ENCODE data around the gene LSAMP.
"Not testable (repeated sequence)": the region's sequence is repeated elsewhere in the genome, so short reads cannot be mapped to it uniquely, and the experiment has no call there.

The LSAMP gene

GRCh38 chr3:116097226-116097625, 348.1 kb downstream of the LSAMP start:
- TF ChIP-seq TAF1 (IDR thresholded peaks at IDR 0.05; ENCODE audit: low read depth, low read length) (no peak), SPI1 (IDR thresholded peaks at IDR 0.05; ENCODE audit: low read depth, low read length) (no peak), PAX5 (IDR thresholded peaks at IDR 0.05; ENCODE audit: insufficient read depth, low read length, severe bottlenecking) (no peak), POLR2AphosphoS5 (IDR thresholded peaks at IDR 0.05; ENCODE audit: low read depth, low read length) (no peak), POLR2A (IDR thresholded peaks at IDR 0.05; ENCODE audit: low read depth, low read length) (no peak), POU2F2 (IDR thresholded peaks at IDR 0.05; ENCODE audit: low read depth, low read length) (no peak)
- FAIRE-seq: no peak
- DNase-seq (ENCODE audit: insufficient read length, low spot score): no peak

GRCh38 chr3:116096631-116097030, 348.7 kb downstream of the LSAMP start:
- FAIRE-seq (no peak), DNase-seq (ENCODE audit: insufficient read length, low spot score) (no peak)
- TF ChIP-seq TAF1 (IDR thresholded peaks at IDR 0.05; ENCODE audit: low read depth, low read length) (no peak), SPI1 (IDR thresholded peaks at IDR 0.05; ENCODE audit: low read depth, low read length) (no peak), POLR2A (IDR thresholded peaks at IDR 0.05; ENCODE audit: low read depth, low read length) (no peak), POLR2AphosphoS5 (IDR thresholded peaks at IDR 0.05; ENCODE audit: low read depth, low read length) (no peak), PAX5 (IDR thresholded peaks at IDR 0.05; ENCODE audit: insufficient read depth, low read length, severe bottlenecking) (no peak), POU2F2 (IDR thresholded peaks at IDR 0.05; ENCODE audit: low read depth, low read length) (no peak)

GRCh38 chr3:116093374-116093773, 351.9 kb downstream of the LSAMP start:
- TF ChIP-seq POLR2A (IDR thresholded peaks at IDR 0.05; ENCODE audit: low read depth, low read length) (no peak), SPI1 (IDR thresholded peaks at IDR 0.05; ENCODE audit: low read depth, low read length) (no peak), TAF1 (IDR thresholded peaks at IDR 0.05; ENCODE audit: low read depth, low read length) (no peak), POLR2AphosphoS5 (IDR thresholded peaks at IDR 0.05; ENCODE audit: low read depth, low read length) (no peak), PAX5 (IDR thresholded peaks at IDR 0.05; ENCODE audit: insufficient read depth, low read length, severe bottlenecking) (no peak), POU2F2 (IDR thresholded peaks at IDR 0.05; ENCODE audit: low read depth, low read length) (no peak)
- DNase-seq (ENCODE audit: insufficient read length, low spot score): no peak
- FAIRE-seq: no peak

DNA sequence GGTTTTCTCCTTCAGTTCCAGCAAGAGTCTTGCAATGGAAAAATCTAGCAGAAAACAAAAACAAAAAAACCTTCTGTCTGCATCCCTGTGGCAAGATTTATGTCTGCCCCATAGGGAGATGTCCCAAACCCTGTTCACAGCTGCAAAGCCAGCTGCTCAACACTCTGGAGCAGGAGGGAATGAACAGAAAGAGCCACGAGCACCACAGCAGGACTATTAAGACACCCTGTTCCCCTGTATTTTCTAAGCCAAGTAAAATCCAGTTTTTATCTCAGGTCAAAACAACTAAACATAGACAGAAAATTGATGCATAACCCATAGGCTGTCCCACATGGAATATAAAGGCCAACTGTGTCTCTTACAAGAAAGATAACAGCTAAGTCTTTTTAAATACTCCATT, 357.9 kb downstream of the LSAMP start:
- DNase-seq (ENCODE audit: insufficient read length, low spot score): no peak
- no peak for TF ChIP-seq TAF1 (IDR thresholded peaks at IDR 0.05; ENCODE audit: low read depth, low read length)
- no peak for TF ChIP-seq POLR2A (IDR thresholded peaks at IDR 0.05; ENCODE audit: low read depth, low read length)
- no peak for TF ChIP-seq POLR2AphosphoS5 (IDR thresholded peaks at IDR 0.05; ENCODE audit: low read depth, low read length)
- no peak for TF ChIP-seq SPI1 (IDR thresholded peaks at IDR 0.05; ENCODE audit: low read depth, low read length)
- no peak for TF ChIP-seq POU2F2 (IDR thresholded peaks at IDR 0.05; ENCODE audit: low read depth, low read length)
- no peak for TF ChIP-seq PAX5 (IDR thresholded peaks at IDR 0.05; ENCODE audit: insufficient read depth, low read length, severe bottlenecking)
- no peak for FAIRE-seq

GRCh38 chr3:116084999-116085791, 360.1 kb downstream of the LSAMP start:
- FAIRE-seq: no peak
- TF ChIP-seq POLR2A (IDR thresholded peaks at IDR 0.05; ENCODE audit: low read depth, low read length): no peak
- no peak for TF ChIP-seq SPI1 (IDR thresholded peaks at IDR 0.05; ENCODE audit: low read depth, low read length)
- TF ChIP-seq POLR2AphosphoS5 (IDR thresholded peaks at IDR 0.05; ENCODE audit: low read depth, low read length): no peak
- no peak for TF ChIP-seq PAX5 (IDR thresholded peaks at IDR 0.05; ENCODE audit: insufficient read depth, low read length, severe bottlenecking)
- no peak for TF ChIP-seq POU2F2 (IDR thresholded peaks at IDR 0.05; ENCODE audit: low read depth, low read length)
- TF ChIP-seq TAF1 (IDR thresholded peaks at IDR 0.05; ENCODE audit: low read depth, low read length): no peak
- no peak for DNase-seq (ENCODE audit: insufficient read length, low spot score)

DNA sequence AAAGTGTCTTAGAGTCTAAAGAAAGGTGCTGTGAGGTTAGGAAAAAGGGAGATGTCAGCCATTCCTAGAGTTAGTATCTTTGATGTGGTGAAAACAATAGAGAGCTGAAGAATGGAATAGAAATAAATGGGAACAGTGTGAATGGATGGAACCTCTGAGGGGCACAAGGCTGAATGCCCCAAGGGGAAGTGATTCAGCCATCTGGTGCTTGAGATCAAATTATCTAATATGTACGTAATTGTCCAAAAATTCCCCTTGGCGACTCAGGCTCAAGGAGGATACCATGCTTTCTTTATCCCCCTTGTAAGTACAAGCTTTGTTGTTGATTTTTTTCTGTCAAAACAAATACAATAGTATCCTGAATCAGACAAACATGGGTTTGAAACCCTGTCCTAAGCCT, 361.6 kb downstream of the LSAMP start:
- TF ChIP-seq POLR2AphosphoS5 (IDR thresholded peaks at IDR 0.05; ENCODE audit: low read depth, low read length): no peak
- no peak for TF ChIP-seq PAX5 (IDR thresholded peaks at IDR 0.05; ENCODE audit: insufficient read depth, low read length, severe bottlenecking)
- TF ChIP-seq TAF1 (IDR thresholded peaks at IDR 0.05; ENCODE audit: low read depth, low read length): no peak
- no peak for TF ChIP-seq SPI1 (IDR thresholded peaks at IDR 0.05; ENCODE audit: low read depth, low read length)
- FAIRE-seq (no peak), DNase-seq (ENCODE audit: insufficient read length, low spot score) (no peak)

DNA sequence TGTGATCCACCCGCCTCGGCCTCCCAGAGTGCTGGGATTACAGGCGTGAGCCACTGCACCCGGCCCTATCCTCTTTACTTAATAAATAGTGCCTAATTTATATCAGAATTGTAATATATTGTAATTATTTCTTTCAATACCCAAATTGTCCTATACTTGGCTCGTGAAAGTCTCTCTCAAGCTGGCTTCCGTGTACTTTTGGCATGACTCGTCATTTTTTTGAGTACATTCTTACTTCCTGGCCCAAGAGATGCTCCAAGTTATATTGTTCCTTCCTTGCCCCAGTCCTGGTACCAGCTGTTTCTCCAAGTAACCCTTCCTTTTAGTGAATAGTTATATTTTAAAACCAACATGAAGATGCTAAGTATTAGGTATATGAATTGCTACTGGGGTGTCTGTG, 366.7 kb downstream of the LSAMP start:
- FAIRE-seq (no peak), DNase-seq (ENCODE audit: insufficient read length, low spot score) (no peak)
- TF ChIP-seq POU2F2 (IDR thresholded peaks at IDR 0.05; ENCODE audit: low read depth, low read length) (no peak), POLR2AphosphoS5 (IDR thresholded peaks at IDR 0.05; ENCODE audit: low read depth, low read length) (no peak), SPI1 (IDR thresholded peaks at IDR 0.05; ENCODE audit: low read depth, low read length) (no peak), PAX5 (IDR thresholded peaks at IDR 0.05; ENCODE audit: insufficient read depth, low read length, severe bottlenecking) (no peak), POLR2A (IDR thresholded peaks at IDR 0.05; ENCODE audit: low read depth, low read length) (no peak)

- no peak for FAIRE-seq
- TF ChIP-seq POLR2AphosphoS5 (IDR thresholded peaks at IDR 0.05; ENCODE audit: low read depth, low read length) (no peak), PAX5 (IDR thresholded peaks at IDR 0.05; ENCODE audit: insufficient read depth, low read length, severe bottlenecking) (no peak), POLR2A (IDR thresholded peaks at IDR 0.05; ENCODE audit: low read depth, low read length) (no peak), TAF1 (IDR thresholded peaks at IDR 0.05; ENCODE audit: low read depth, low read length) (no peak), SPI1 (IDR thresholded peaks at IDR 0.05; ENCODE audit: low read depth, low read length) (no peak), POU2F2 (IDR thresholded peaks at IDR 0.05; ENCODE audit: low read depth, low read length) (no peak)
Observed at GRCh38 chr3:116077557-116077956, 367.7 kb downstream of the LSAMP start.

DNA sequence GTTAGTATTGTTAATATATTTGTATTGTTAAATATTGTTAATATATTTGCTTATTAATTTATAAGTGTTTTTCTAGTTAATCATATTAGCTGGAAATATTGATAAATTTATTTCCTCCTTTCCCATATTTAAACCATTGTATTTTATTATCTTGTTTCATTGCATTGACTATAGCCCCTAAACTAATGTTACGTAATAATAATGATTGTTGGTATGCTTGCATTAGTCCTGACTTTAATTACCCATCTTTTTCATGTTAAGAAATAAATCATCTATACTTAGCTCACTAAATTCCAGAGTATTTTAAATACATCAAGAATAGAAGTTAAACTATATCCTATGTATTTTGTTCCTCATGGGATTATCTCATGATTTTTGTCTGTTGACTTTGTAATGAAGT, 368.2 kb downstream of the LSAMP start:
- DNase-seq (ENCODE audit: insufficient read length, low spot score) (no peak), FAIRE-seq (no peak)
- no peak for TF ChIP-seq POU2F2 (IDR thresholded peaks at IDR 0.05; ENCODE audit: low read depth, low read length)
- no peak for TF ChIP-seq SPI1 (IDR thresholded peaks at IDR 0.05; ENCODE audit: low read depth, low read length)
- no peak for TF ChIP-seq PAX5 (IDR thresholded peaks at IDR 0.05; ENCODE audit: insufficient read depth, low read length, severe bottlenecking)
- TF ChIP-seq POLR2AphosphoS5 (IDR thresholded peaks at IDR 0.05; ENCODE audit: low read depth, low read length): no peak
- no peak for TF ChIP-seq TAF1 (IDR thresholded peaks at IDR 0.05; ENCODE audit: low read depth, low read length)
- no peak for TF ChIP-seq POLR2A (IDR thresholded peaks at IDR 0.05; ENCODE audit: low read depth, low read length)

More at GRCh38 chr3:116077557-116077956, 367.7 kb downstream of the LSAMP start:
- no peak for DNase-seq (ENCODE audit: insufficient read length, low spot score)

- not testable (repeated sequence) for DNase-seq (ENCODE audit: insufficient read length, low spot score); FAIRE-seq
Observed at GRCh38 chr3:116070516-116071278, 374.6 kb downstream of the LSAMP start.

All from GM12891 (cell line).